Measurements from ENCODE around the gene NMT2.
"Not testable (repeated sequence)": the region's sequence is repeated elsewhere in the genome, so short reads cannot be mapped to it uniquely, and the experiment has no call there.

The NMT2 gene
- total RNA-seq = 2.6 to 17.2 (median 9.0) reads per million in 17 experiments

DNA sequence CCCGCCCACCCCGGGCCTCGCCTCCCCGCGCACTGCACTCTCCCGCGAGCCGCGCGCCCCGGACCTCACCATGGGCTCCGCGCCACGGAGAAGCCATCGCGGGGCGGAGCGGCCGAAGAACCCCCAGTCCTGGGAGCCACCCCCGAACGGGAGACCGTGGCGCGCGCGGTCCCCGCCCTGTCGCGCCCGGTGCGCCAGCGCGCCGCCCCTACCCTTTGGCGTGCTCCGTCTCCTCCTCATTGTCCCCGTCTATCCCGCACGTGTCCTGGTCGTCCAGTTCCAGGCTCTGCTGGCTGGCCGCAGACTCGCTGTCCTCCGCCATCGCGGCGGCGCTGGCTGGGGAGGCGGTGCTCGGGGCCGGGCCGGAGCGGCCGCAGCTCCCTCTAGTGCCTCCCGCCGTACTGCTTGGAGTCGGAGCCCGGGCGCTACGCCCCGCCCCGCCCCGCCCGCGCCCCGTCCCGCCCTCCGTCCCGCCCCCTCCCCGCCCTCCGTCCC lies at the start of gene NMT2:
NMT2 (minus strand) TSS at position 403 of the 495 bp plus-strand sequence; CDS start at position 322, 81 bp downstream.
- DNase-seq = peak in 1 of 4 experiments; percentile 92

DNA sequence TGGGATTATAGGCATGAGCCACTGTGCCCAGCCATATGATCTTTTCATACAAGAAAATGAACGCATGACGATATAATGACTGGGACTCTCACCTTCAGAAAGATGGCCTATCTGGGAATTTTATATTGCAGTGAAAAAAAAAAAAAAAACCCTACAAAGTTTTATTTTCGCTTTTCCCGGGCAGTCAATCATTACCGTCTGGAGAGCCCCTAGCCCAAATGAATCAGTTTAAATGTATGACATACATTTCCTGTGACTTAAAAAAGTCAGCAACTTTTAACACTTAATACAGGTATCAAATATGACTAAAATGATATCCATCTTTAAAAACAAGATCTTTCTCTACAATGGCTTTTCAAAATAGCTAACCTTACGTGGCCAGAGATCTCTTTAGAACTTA lies 48.2 kb upstream of the NMT2 start:
- DNase-seq = no peak

DNA sequence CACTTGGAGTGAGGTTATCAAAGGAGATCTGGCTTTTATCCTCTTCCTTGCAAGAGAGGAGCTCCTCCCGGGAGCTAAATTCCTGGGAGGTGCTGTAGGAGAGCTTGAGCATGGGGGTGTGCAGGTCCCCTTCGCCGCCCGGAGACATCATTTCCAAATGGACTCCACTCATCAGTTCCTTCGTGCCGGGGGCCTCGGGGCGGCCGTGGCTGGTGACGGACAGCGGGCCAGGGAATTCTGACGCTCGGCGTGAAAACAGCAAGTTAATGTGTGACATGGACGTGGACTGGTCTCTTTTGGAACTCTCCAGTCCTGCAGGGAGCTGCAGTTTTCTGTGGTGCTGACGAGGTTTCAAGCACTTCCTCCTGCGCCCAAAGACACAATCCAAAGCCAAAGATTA lies 45.7 kb upstream of the NMT2 start:
- DNase-seq = no peak

DNA sequence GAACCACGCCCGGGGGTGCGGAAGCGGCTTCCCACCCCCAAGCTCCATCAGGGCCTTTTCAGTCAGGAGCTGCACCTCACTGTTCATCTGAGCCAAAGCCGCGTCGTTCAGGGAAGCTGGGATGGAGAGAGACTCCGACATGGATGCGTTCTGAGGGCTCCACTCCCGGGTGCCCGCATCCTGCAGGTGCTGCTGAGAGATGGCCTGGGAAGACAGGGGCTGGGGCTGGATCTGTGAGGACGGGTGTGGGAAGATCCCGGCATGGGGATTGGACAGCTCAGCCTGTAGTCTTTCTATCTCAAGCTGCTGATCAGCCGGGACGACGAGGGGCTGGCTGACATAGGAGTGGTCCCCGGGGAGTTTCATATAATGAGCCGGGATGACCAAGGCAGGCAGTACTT lies 45.0 kb upstream of the NMT2 start:
- DNase-seq = no peak

DNA sequence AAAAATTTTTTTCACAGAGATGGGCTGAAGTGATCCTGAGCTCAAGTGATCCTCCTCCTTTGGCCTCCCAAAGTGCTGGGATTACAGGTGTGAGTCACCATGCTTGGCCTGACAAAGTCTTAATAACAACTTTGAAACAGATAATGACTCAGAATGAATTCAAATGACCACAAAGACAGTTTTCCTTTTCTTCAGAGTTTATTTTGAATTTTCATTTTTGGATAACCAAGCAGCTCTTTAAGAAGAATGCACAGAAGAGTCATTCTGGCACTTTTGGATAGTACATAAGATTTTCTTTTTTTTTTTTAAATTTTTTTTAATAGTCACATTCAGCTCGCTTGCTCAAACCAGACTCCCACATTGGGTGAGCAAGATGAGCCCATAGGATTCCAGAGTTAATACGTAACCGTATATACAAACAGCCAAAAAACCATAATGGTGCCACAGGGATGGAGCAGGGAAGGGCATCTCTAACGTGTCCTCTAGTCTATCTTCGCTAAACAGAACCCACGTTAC lies 43.0 kb upstream of the NMT2 start:
- no peak for DNase-seq

DNA sequence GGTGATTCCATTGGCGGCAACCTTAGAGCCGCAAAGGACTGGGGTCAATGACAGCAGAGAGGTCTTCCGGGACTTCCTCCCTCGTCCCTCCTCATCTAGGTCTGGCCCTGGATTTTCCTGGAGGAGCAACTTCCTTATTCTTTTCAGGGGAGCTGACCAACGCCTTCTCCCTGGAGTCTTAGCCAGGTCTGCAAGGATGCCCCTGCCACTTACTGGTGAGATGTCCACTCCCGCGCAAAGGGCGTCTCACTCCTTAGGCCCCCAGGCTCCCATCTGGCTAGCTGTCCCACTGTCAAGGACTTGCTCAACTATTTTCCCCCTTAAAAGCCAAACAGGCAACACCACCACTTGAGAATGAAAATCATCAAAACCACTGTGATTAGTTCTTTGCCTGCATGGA lies 42.0 kb upstream of the NMT2 start:
- no peak for DNase-seq

DNA sequence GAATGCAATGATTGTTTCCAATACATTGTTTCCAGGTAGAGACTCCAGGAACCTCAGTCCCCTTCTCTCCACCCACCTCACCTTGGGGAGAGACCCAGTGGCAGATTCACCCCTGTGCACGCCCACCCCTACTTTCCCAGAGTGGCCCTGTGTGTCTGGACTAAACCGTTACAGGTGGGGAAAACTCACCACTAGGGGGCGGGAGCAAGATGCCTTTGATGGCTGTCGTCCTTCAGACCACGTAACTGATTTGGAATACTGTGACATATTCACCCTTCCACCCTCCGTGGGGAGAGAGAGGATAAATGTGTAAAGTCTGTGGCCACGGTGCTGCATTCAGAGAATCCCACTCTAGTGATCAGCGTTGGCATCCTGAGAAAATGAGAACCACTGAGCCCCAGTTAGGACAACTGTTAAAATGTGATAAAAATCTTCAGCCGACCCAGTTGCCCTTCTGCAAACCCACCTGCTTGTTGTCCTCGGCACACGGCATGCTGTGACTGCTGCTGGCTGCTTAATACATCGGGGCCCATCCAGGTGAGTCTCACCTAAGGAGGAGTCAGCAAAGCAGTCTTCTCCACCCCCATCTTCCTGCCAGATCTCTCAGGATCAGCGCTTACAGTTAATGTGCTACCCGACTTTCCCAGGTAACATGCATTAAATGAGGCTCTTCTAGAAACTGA lies 41.5 kb upstream of the NMT2 start:
- peak; percentile 68 to 90 (median 80) for DNase-seq

DNA sequence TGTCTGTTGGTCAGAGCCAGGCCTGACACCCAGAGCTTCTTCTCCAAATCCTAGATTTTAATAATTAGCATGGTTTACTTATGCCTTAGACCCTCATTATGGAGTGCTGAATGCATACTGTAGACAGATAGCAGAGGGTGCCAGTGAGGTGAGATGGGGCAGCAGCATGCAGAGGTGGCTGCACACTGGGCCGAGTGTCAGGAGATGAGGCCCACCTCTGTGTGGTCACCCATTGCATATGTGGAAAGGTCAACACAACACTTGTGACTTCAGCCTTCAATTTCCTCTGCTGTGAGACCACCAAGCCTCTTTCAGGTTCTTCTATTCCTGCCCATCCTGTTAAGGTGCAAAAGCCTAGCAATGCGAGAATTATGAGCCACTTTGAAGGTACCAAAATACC lies 39.7 kb upstream of the NMT2 start:
- no peak for DNase-seq

DNA sequence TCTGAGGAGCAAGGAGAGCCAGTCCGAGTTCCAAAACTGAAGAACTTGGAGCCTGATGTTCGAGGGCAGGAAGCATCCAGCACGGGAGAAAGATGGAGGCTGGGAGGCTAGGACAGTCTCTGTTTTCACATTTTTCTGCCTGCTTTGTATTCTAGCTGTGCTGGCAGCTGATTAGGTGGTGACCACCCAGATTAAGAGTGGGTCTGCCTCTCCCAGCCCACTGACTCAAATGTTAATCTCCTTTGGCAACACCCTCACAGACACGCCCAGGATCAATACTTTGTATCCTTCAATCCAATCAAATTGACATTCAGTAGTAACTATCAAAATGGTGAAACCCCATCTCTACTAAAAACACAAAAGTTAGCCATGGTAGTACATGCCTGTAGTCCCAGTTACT lies 38.9 kb upstream of the NMT2 start:
- DNase-seq = not testable (repeated sequence)

DNA sequence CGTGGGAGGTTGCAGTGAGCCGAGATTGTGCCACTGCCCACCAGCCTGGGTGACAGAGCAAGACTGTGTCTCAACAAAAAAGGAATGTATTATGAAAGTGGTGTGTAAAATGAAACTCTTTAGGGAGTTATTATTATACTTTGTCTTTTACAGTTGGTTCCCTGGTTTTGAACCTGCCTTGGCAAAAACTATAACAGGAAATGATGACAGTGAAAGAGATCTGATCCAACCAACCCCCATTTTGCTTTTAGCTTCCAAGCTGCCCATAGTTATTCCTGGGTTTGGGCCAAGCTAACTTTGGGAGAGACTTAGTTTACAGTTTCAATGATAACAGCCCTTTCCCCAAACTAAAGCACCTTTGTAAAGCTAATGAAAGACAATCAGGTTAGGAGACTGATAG lies 34.1 kb upstream of the NMT2 start:
- no peak for DNase-seq

DNA sequence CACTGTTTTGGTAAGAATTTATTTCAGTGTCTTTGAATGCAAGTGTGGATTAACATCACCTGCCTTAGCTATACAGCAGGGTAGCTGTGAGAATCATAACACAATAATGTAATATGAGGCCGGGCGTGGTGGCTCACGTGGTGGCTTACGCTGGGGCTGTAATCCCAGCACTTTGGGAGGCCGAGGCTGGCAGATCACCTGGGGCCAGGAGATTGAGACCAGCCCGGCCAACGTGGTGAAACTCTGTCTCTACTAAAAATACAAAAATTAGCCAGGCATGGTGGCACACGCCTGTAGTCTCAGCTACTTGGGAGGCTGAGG lies 33.8 kb upstream of the NMT2 start:
- not testable (repeated sequence) for DNase-seq

DNA sequence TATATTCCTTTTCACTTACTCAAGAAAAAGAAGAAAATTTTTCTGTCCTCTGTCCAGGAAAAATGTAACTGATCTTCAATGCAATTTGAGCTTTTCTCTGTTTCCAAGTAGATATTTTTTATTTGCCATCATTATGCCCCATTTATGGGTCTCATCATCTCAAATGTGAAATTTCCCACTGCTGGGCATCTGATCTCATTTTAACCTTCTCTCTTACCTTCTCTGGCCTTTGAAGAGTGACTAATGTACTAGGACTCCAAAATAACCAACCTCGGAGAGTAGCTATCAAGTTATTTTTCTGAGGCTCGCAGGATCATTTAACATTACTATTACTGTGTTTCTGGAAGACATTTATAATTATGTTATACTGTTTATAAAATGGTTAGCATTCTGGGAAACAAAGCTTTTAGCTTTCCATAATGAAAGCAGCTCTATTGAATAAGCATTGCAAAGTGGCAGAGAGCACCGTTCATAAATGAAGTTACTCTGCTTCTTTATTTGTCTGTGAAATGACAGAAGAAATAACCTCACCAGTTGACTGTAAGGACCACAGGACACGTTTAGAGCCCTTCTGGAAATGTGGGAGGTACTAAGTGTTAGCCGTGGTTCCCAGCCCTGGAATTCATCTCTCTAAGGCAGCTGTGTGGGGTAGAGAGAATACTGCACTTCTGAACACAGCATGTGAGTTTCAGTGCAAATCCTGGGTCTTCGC lies 33.3 kb upstream of the NMT2 start:
- DNase-seq = no peak

DNA sequence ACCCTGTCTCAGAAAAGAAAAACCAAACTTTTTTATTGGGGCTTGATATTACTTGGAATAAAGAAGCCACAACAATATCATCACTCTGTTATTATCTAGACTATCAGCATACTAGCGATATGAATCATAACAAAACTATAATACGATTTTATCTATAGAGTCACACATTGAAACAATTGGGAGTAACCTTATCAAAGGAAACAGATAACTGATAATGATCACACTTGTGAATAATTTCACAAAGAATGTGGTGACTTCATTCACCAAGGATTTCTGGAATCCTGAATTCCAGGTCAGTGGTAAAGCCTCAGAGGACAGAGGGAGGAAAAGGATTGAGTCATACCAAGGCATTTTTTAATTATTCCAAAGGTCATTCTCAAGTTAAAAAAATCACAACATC lies 32.1 kb upstream of the NMT2 start:
- DNase-seq = no peak

DNA sequence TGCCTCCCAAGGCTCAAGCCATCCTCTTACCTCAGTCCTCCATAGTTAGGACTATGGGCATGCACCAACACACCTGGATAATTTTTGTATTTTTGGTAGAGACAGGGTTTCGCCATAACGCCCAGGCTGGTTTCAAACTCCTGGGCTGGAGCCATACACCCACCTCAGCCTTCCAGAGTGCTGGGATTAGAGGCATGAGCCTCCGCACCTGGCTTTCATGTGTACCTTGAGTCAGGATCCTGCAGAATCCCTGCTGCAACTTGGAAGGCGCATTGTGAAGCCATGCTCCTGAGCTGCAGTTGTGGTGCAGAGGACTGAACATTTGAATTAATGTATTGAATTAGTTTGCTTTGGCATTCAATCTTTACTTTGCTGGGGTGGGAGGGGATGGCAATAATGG lies 29.4 kb upstream of the NMT2 start:
- DNase-seq = no peak

DNA sequence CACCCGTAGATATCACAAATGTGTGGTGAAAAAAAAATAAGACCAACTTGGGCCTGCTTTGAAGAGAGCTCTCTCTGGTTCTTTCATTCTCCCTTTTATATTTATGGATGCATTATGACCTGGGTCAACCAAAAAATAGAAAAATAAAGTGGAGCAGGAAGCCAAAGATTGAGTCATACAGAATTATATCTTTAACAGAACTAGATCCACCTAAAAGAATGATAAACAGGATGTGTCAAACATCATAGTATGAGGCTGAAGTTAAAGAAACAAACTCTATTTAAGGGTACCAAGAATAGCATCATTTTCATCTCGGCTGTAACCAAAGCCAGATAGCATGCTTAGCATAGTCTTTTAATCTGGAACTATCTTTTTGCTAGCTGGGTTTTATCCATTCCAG lies 28.8 kb upstream of the NMT2 start:
- no peak for DNase-seq

DNA sequence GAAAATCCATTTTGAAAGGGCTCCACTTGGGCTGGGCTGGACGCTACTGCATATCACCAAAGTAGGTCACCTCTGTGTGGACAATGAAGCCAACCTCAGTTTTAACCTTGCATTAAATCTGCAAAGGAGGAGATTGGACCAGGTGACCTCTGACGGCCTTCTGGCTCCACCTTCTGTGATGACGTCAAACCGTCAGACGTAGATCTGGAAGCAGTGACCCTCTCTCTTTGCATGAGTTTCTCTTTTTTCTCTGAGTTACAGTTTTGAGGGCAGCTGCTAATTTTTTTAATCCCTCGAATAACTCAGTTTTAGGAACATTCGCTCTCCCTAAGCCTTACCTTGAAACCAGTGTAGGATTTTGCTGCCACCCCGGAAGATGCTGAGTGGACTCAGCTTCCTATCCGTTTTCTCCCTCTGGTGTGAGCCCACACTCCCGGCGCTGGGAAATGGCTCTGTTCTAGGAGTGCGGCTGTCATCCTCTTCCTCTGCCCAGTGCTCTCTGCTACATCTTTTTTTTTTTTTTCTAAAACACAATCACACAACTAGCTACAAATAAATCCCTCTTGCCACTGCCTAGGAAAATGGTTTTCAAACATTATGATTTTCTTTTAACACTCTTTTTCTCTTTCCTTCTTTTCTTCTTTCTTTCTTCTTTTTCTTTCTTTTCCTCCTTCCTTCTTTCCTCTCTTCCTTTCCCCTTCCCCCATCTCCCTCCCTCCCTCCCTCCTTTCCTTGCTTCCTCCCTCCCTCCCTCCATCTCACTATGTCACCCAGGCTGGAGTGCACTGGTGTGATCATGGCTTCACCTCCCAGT lies 27.7 kb upstream of the NMT2 start:
- DNase-seq = peak in 2 of 4 experiments; percentile 3 to 6

DNA sequence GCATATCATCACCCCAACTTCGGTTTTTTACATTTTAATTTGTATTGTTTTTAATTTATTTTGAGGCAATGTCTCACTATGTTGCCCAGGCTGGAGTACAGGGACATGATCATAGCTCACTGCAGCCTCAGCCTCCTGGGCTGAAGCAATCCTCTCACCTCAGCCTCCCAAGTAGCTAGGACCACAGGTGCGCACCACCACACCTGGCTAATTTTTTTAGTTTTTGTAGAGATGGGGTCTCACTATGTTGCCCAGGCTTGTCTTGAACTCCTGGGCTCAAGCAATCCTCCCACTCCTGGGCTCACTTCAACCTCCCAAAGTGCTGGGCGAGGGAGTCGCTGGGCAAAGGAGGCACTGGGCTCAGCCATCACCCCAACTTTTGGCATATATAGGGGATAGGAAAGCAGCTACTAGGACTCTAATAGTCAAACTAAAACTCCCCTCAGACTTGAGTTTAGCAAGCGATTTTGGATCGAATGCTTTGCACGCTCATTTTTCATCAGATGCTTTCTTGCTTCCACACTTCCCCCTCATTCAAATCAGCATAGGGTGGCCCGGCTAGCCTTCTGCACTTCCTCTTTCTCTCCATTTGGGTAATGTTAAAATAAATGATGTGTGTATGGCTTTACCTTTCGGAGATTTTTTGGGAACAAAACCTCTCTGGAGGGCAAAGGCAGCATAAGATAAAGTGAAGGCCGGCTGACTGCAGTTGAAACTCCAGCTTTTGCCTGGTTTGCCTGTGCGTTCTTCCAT lies 20.8 kb upstream of the NMT2 start:
- peak; percentile 15 to 61 (median 46) for DNase-seq

DNA sequence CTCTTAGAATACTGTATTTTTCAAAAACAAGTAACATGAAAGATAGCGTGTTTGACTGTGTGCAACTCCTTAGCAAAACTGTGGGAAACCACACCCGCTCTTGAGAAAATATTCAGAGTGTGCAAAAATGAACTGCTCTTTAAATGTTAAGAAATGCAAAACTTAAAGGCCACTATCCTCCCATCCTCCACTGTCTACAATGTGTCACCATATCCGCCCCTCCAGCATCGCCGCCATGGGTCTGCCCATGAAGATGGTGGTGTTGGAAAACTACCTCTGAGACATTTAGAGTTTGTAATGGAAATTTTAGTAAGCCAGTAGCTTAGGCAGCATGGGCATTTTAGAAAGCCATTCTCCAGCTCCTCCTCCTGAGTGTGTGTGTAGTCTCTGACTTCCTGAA lies 20.1 kb upstream of the NMT2 start:
- DNase-seq = no peak

DNA sequence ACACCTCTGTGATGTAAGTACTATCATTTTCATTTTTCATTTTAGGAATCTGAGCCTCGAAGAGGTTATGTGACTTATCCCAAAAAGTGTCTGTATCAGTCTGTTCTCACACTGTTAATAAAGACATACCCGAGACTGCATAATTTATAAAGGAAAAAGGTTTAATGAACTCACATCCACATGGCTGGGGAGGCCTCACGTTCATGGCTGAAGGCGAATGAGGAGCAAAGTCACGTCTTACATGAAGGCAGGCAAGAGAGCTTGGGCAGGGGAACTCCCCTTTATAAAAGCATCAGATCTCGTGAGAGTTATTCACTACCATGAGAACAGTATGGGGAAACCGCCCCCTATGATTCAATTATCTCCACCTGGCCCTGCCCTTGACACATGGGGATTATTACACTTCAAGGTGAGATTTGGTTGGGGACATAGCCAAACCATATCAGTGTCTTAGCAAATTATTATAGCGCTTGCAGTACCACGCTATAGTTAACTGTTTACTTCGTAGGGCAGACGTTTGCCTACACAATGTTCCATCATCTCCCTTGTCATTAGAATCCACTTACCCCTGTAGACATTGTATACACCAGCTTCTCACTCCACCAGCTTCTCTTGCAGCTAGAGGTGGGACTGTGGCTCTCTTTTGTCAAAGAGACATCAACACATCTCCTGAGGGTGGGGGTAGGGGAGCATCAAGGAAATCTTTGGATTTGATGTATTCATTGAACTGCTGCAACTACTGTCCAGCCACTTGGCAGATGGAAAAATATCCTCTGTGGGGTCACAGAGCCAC lies 15.4 kb upstream of the NMT2 start:
- DNase-seq = no peak

DNA sequence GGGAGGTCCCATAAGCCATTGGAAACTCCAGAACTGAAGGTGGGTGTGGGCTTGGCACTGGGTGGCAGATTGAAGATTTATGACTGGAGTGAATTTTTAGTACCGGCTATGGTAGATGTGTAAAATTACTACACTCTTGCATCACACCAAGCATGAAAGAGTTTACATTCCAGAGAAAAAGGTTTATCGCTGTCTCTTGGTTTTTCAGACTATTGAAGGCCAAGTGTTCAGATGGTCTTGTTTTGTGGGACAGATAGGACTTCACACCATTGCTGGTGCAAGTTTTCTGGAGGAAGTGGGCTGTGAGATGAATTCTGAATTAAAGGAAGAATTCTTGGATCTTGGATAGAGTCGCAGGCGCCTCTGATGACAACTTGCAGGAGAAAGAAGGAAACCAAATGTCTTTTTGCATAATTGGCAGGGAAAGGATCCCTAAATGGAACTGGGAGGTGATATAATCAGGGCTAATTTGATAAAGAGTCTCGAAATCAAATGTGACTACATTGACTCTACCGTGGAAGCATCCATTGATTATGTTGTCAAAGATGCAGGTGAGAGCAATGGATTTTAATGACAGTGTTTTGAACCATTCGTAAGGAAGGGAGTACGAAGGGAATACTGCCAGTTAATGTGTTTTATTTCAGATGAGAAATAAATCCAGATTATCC lies 14.2 kb upstream of the NMT2 start:
- no peak for DNase-seq

DNA sequence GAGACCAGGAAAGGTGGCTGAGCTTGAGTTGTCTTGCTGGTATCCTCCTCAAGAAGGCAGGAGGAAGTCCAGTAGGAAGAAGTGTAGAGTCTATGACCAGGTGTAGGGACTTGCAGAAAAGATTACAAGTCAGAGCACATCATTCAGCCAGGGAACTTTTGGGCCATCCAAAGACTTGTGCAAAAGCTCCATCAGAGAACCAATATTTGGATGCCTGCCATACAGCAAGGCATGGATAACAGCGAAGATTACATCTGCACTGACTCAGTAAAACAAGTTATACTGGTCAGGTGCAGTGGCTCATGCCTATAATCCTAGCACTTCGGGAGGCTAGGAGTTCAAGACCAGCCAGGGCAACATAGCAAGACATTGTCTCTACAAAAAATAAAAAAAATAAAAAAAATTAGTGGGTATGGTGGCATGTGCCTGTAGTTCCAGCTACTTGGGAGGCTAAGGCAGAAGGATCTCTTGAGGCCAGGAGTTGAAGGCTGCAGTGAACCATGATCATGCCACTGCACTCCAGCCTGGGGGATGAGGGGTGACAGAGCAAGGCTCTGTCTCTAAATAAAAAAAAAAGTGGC lies 13.2 kb upstream of the NMT2 start:
- DNase-seq = no peak

Measured in suppressor macrophage (primary cell).